H1 (cell line): Measurements from ENCODE around the gene SLC22A23.

Source experiments
- CHD1 ChIP-seq: IDR thresholded peaks from 2 replicates; pipeline ENCODE4 v1.6.1; 2012; ENCODE audit warnings: low read depth, low read length, improper control_type of control experiment
- CTCF ChIP-seq, 3 experiments: IDR thresholded peaks; 1 replicate in 2 of 3; 2 replicates in 1 of 3; pipeline versions ENCODE4 v1.5.1 to v1.6.1; 2011; ENCODE audit warnings: low read length in 3 of 3, mild to moderate bottlenecking in 3 of 3, inconsistent platforms in 2 of 3, low read depth in 1 of 3, moderate library complexity in 1 of 3; ENCODE audit not compliant: insufficient read depth in 1 of 3; ENCODE audit errors: control extremely low read depth in 1 of 3
- EZH2 ChIP-seq: fragments of 200-600 bp; sonication (generic); IDR thresholded peaks from 2 replicates; pipeline ENCODE4 v1.7.1; 2012; ENCODE audit warnings: low read depth, mild to moderate bottlenecking, moderate library complexity, low read length, inconsistent platforms; ENCODE audit not compliant: severe bottlenecking
- POLR2A ChIP-seq, 2 experiments: IDR thresholded peaks; 1 replicate in 1 of 2; 2 replicates in 1 of 2; pipeline ENCODE4 v1.6.1; 2011; ENCODE audit warnings: low read depth in 2 of 2, low read length in 2 of 2, mild to moderate bottlenecking in 2 of 2; ENCODE audit errors: control extremely low read depth in 1 of 2
- RFX5 ChIP-seq: IDR thresholded peaks from 2 replicates; pipeline ENCODE4 v1.6.1; 2011; ENCODE audit warnings: low read depth, low read length, improper control_type of control experiment, borderline replicate concordance
- TAF1 ChIP-seq: IDR thresholded peaks from 2 replicates; pipeline ENCODE4 v1.6.1; 2011; ENCODE audit warnings: mild to moderate bottlenecking, low read depth, low read length
- TF ChIP-seq, protein P1 (sequence below): IDR thresholded peaks from 2 replicates; pipeline ENCODE4 v1.6.1; 2011; ENCODE audit warnings: low read length, improper control_type of control experiment

GRCh38 chr6:3310703-3311102 is 146.1 kb downstream of the SLC22A23 start:
- TF ChIP-seq, protein P1, sequence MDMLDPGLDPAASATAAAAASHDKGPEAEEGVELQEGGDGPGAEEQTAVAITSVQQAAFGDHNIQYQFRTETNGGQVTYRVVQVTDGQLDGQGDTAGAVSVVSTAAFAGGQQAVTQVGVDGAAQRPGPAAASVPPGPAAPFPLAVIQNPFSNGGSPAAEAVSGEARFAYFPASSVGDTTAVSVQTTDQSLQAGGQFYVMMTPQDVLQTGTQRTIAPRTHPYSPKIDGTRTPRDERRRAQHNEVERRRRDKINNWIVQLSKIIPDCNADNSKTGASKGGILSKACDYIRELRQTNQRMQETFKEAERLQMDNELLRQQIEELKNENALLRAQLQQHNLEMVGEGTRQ, result no peak
- TF ChIP-seq TAF1 (no peak), CTCF (IDR thresholded peaks at IDR 0.05; ENCODE audit: control extremely low read depth in 1 of 3, insufficient read depth in 1 of 3, low read depth in 1 of 3, low read length in 3 of 3) (no peak), POLR2A (IDR thresholded peaks at IDR 0.05; ENCODE audit: control extremely low read depth in 1 of 2, low read depth in 2 of 2, low read length in 2 of 2) (no peak), CHD1 (no peak), EZH2 (no peak), RFX5 (no peak)
